Esophagus (tissue), 2 donors: ENCODE results near the gene LGI4. TPM values are rescaled to one million over a fixed set of nuclear protein-coding genes. Genes with fewer than 3 reads are reported as not detected.
A peak's percentile ranks its signal among the peaks of the same experiment; 100 is the strongest.

Experiments used
- H3K27ac ChIP-seq, 2 donors: one replicate each; pipeline ENCODE4 v1.5.1; 2013; ENCODE audit warnings: low read depth in 2 of 2, mild to moderate bottlenecking in 2 of 2, inconsistent platforms in 1 of 2, low read length in 1 of 2, moderate library complexity in 1 of 2
- H3K27me3 ChIP-seq, 2 donors: one replicate each; pipeline ENCODE4 v1.6.1; 2013; ENCODE audit warnings: low read length in 2 of 2, control low read depth in 1 of 2, mild to moderate bottlenecking in 1 of 2; ENCODE audit not compliant: insufficient read depth in 2 of 2, control insufficient read depth in 1 of 2
- H3K36me3 ChIP-seq, 2 donors: one replicate each; pipeline ENCODE4 v1.6.1; 2013; ENCODE audit warnings: low read length in 1 of 2; ENCODE audit not compliant: control insufficient read depth in 2 of 2, insufficient read depth in 2 of 2
- H3K4me1 ChIP-seq, 2 donors: one replicate each; pipeline ENCODE4 v1.6.1; 2013; ENCODE audit warnings: low read length in 1 of 2; ENCODE audit not compliant: control insufficient read depth in 2 of 2, insufficient read depth in 2 of 2
- H3K4me3 ChIP-seq, 2 donors: one replicate each; pipeline ENCODE4 v1.5.1; 2013; ENCODE audit warnings: low read length in 2 of 2, mild to moderate bottlenecking in 2 of 2, low read depth in 1 of 2, moderate library complexity in 1 of 2
- H3K9me3 ChIP-seq, 2 donors: one replicate each; pipeline ENCODE4 v1.6.1; 2013; ENCODE audit warnings: mild to moderate bottlenecking in 2 of 2, low read depth in 1 of 2, low read length in 1 of 2, moderate library complexity in 1 of 2; ENCODE audit not compliant: control insufficient read depth in 2 of 2, insufficient read depth in 1 of 2
- WGBS, 2 donors: extraction: QIAGEN DNeasy Blood & Tissue Kit; methylation state at CpG; one replicate each; pipeline ENCODE4 v1.1.7; 2013; 5-methylcytosine and 5-hydroxymethylcytosine counted together
- polyA plus RNA-seq, 2 donors: library from polyadenylated mRNA; stranded (reverse); fragments of 200-250 nt; gene quantifications; one replicate each; pipeline ENCODE4 v1.2.3, GENCODE V29; 2013
- donor health status: healthy with polysubstance abuse.
- donor health status: Bipolar disorder and iron deficiency.

LGI4 gene
- polyA plus RNA-seq, 2 donors: 6.5 to 10.0 TPM

DNA sequence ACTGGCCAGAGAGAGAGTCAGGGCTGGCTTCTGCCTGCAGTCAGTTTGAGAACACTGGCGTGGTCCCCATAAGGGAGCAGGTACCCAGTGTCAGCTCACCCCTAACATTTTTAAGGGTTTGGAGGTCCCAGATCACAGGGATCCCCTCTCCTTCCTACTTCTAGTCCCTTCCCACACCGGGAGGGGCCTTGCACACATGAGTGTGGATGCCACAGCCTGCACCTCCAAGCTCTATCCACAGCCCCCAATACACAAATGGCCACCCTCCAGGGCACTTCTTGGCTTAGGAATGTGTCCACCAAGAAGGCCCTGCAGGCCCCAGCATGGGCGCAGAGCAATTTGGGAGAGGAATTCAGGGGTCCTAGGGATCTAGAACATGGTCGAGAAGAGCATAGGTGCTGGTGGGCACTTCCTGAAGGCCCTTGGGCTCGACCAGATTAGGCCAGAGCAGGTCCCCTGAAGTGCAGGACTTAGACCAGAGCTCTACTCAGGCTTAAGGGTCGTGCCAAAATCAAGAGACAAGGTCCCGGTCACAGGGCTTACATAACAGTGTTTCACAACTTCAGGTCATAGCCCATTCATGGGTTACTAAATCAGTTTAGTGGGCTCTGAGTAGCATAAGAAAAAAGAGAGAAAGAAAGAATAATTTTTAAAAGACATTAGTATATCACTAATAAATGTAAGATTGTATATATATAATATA is 35.7 kb upstream of the LGI4 start:
- Histone ChIP-seq H3K9me3 (peaks cover 4 to 13% of the 10 kb centered on the region in 2 donors), H3K4me1 (peaks cover 7 to 8% of the 10 kb centered on the region in 2 donors), H3K27ac (no peak overlapping the region), H3K4me3 (no peak overlapping the region), H3K27me3 (no peaks in the 10 kb centered on the region), H3K36me3 (peaks cover 3 to 11% of the 10 kb centered on the region in 2 donors)
- 79 to 81% methylated on average over 7 of the region's 7 CpGs for WGBS, 2 donors

DNA sequence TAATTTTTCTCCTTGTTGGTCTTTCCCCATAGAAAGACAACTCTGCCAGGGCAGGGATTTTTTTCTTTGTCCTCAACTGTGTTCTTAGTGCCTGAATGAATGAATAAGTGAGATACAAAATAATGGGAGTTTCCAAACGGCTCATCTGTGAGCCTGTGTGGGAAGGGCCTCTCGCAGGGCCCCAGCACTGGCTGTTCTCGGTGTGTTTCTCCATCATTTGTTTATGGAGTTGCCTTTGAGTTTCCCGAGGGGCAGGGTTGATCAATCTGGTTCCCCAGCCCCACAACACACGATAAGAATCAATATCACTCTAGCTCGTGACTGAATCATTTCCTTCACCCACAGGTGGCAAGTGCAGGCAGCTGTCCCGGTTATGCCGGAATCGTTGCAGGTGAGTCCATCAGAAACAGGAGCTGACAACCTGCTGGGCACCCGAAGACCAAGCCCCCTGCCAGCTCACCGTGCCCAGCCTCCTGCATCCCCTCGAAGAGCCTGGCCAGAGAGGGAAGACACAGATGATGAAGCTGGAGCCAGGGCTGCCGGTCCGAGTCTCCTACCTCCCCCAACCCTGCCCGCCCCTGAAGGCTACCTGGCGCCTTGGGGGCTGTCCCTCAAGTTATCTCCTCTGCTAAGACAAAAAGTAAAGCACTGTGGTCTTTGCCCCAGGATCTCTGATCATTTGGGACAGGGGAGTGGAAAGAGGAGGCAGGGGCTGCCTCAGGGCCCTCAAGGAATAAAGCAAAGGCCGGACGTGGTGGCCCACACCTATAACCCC is 34.5 kb upstream of the LGI4 start:
- H3K36me3 ChIP-seq: peaks cover 6 to 11% of the 10 kb centered on the region in 2 donors
- peaks cover 7 to 8% of the 10 kb centered on the region in 2 donors for H3K4me1 ChIP-seq
- H3K27me3 ChIP-seq: no peaks in the 10 kb centered on the region
- no peak overlapping the region for H3K4me3 ChIP-seq
- H3K27ac ChIP-seq: no peak overlapping the region
- peaks cover 5 to 13% of the 10 kb centered on the region in 2 donors for H3K9me3 ChIP-seq
- WGBS, 2 donors: 70 to 74% methylated on average over 18 of the region's 18 CpGs

DNA sequence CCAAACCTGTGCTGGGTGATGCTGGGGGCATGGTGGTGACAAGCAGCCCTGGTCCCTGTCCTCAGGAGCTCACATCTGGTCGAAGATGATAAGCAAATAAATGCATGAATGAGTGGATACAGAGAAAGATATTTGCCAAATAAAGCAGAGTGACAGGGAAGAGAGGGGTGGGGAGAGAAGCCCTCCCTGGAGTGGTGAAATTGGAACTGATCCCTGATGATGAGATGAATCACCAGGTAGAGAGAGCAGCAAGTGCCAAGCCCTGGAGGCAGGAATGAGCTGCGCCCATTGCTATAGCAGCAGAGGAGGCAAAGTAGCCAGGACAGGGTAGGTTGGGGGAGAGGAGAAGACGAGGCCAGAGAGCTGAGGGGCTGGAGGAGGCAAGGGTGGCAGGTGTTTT is 33.3 kb upstream of the LGI4 start:
- no peaks in the 10 kb centered on the region for H3K27me3 ChIP-seq
- WGBS, 2 donors: 41 to 50% methylated on average over 3 of the region's 3 CpGs
- H3K4me1 ChIP-seq: peaks cover 7 to 8% of the 10 kb centered on the region in 2 donors
- no peak overlapping the region for H3K4me3 ChIP-seq
- peak overlapping the region in 1 of 2 donors; percentile 68 for H3K27ac ChIP-seq
- peaks cover 8 to 11% of the 10 kb centered on the region in 2 donors for H3K36me3 ChIP-seq
- H3K9me3 ChIP-seq: peaks cover 12 to 20% of the 10 kb centered on the region in 2 donors

DNA sequence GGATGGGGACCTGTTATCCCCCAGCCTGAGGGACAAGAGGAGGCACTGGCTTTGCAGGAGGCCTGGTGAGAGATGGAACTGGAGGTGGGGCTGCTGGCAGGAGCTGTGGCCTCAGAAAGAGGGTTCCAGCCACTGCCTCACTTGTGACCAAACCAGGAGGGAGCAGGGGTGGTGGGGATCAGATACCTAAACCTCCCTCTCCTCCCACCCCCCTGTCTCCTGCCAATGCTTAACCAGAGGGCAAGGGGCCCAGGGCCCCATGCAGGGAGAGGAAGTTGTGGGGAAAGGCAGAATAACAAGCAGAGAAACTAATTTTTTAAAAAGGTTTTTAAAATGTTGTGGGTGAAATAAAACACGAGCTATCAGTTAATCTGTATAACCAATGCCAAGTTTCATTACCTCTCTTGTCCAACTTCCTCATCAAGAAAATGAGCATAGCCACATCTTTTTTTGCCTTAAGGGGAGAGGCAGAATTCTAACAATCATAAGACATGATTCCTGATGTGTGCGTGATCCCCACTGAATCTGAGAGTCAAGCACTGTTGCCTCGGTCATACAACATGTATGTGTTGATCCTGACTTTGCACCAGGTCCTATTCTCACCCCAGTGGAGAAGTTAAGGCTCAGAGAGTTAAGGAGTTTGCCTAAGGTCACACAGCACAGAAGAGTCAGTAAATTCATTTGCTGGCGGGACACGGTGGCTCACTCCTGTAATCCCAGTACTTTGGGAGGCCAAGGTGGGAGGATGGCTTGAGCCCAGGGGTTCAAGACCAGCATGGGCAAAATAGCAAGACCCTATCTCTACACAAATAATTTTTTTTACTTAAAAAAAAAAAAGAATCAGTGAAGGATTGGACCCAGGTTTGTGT is 32.6 kb upstream of the LGI4 start:
- 53 to 67% methylated on average over 5 of the region's 5 CpGs for WGBS, 2 donors
- H3K36me3 ChIP-seq: peaks cover 10 to 11% of the 10 kb centered on the region in 2 donors
- peaks cover 12 to 20% of the 10 kb centered on the region in 2 donors for H3K9me3 ChIP-seq
- peak overlapping the region; percentile 55 to 71 for H3K27ac ChIP-seq
- peaks cover 7 to 8% of the 10 kb centered on the region in 2 donors for H3K4me1 ChIP-seq
- no peaks in the 10 kb centered on the region for H3K27me3 ChIP-seq
- no peak overlapping the region for H3K4me3 ChIP-seq

DNA sequence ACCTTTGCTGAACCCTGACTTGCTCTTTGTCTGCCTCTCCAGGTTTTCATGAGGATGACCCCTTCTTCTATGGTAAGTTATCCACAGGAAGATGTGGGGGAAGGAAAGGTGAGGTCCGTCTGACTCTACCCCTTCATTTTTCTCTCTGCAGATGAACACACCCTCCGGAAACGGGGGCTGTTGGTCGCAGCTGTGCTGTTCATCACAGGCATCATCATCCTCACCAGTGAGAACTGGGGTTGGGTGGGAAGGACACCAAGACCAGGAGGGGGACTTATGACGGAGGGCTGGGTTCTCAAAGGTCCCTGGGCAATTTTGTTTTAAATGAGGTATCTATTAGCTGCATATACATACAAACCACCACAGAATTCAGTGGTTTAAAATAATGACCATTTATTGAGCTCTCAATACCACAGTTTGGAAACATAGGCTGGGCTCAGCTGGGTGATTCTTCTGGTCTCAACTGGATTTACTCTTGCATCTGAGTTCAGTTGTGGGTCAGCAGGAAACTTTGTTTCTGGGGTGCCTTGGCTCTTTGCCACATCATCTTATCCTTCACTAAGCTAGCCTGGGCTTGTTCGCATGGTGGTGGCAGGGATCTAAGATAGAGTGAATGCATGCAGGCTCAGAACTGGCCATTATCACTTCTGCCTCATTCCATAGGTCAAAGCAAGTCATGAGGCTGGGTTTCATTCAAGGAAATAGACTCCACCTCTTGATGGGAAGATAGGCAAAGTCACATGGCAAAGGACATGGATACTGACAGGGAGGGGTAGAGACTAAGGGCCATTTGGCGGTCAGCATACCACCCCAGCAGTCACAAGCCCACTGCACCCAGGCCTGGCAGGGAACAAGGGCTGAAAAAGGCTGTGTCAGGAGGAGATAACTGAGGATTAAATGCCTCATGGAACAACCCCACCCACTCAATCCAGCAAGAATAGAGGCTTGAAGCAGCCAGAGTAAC is 31.5 kb upstream of the LGI4 start:
- Histone ChIP-seq H3K4me1 (peaks cover 7 to 8% of the 10 kb centered on the region in 2 donors), H3K36me3 (peaks cover 11 to 12% of the 10 kb centered on the region in 2 donors), H3K27me3 (no peaks in the 10 kb centered on the region), H3K27ac (peak overlapping the region in 1 of 2 donors; percentile 81), H3K4me3 (no peak overlapping the region), H3K9me3 (peaks cover 12 to 22% of the 10 kb centered on the region in 2 donors)
- 89 to 94% methylated on average over 7 of the region's 7 CpGs for WGBS, 2 donors

DNA sequence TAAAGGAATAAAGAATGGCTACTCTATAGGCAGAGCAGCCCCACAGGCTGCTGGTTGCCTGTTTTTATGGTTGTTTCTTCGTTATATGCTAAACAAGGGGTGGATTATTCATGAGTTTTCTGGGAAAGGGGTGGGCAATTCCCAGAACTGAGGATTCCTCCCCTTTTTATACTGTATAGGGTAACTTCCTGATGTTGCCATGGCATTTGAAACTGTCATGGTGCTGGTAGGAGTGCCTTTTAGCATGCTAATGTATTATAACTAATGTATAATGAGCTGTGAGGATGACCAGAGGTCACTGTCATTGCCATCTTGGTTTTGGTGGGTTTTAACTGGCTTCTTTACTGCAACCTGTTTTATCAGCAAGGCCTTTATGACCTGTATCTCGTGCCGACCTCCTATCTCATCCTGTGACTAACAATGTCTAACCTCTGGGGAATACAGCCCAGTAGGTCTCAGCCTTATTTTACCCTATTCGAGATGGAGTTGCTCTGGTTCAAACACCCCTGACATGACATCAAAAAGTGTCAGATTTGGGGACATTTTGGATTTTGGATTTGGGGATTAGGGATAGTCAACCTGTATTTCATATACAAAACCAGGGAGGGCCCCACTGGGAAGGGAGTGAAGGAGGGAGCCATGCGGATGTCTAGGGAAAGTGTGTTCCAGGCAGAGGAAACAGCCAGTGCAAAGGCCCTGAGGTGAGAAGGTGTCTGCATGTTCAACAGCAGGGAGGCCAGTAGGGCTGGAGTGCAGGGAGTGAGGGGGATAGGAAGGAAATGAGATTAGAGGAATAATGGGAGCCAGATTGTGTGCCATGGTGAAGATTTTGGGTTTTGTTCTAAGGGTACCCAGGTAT is 30.6 kb upstream of the LGI4 start:
- 64 to 73% methylated on average over 5 of the region's 5 CpGs for WGBS, 2 donors
- Histone ChIP-seq H3K36me3 (peaks cover 12 to 13% of the 10 kb centered on the region in 2 donors), H3K4me3 (no peak overlapping the region), H3K27me3 (no peaks in the 10 kb centered on the region), H3K9me3 (peaks cover 12 to 23% of the 10 kb centered on the region in 2 donors), H3K27ac (peak overlapping the region in 1 of 2 donors; percentile 7), H3K4me1 (peaks cover 7 to 8% of the 10 kb centered on the region in 2 donors)

DNA sequence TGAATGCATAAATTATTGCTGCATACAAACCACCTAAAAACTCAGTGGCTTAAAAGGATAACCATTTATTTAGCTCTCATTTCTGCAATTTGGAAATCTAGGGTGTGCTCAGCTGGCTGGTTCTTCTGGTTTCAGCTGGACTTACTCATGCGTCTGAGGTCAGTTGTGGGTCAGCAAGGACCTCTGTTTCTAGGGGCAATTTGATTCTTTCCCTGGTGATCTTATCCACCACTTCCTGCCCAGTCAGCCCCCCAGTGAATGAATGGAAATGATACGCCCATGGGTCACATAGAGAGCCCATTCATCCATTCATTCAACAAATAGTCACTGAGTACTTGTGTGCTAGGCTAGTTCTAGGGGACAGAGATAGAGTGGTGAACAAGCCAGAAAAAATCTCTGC is 29.6 kb upstream of the LGI4 start:
- Histone ChIP-seq H3K36me3 (peaks cover 12 to 16% of the 10 kb centered on the region in 2 donors), H3K4me1 (peaks cover 7 to 8% of the 10 kb centered on the region in 2 donors), H3K27ac (peak overlapping the region; percentile 40 to 72), H3K4me3 (no peak overlapping the region), H3K9me3 (peaks cover 12 to 23% of the 10 kb centered on the region in 2 donors), H3K27me3 (no peaks in the 10 kb centered on the region)
- WGBS, 2 donors: 52 to 83% methylated on average over 2 of the region's 2 CpGs
